HEK293 (cell line): ENCODE data around the gene MEGF6.

ENCODE experiments used
- EGR2 ChIP-seq: fragments of 450-650 bp; formaldehyde crosslinking; IDR thresholded peaks from 2 replicates; pipeline ENCODE4 v1.5.1; 2016; ENCODE audit warnings: low read depth, missing biosample characterization, missing genetic modification characterization
- GFI1B ChIP-seq: fragments of 450-650 bp; formaldehyde crosslinking; IDR thresholded peaks from 2 replicates; pipeline ENCODE4 v1.5.1; 2016; ENCODE audit warnings: missing biosample characterization, missing genetic modification characterization
- HOXD13 ChIP-seq: sonication (generic); formaldehyde crosslinking; IDR thresholded peaks from 2 replicates; pipeline ENCODE4 v1.8.0; 2022; ENCODE audit warnings: missing genetic modification reagents, borderline replicate concordance
- KLF10 ChIP-seq: fragments of 450-650 bp; IDR thresholded peaks from 2 replicates; pipeline ENCODE4 v1.5.1; 2018; ENCODE audit warnings: missing biosample characterization, mild to moderate bottlenecking, missing genetic modification characterization
- MEIS1 ChIP-seq: sonication (generic); formaldehyde crosslinking; IDR thresholded peaks from 2 replicates; pipeline ENCODE4 v1.8.1; 2022; ENCODE audit warnings: missing genetic modification reagents, mild to moderate bottlenecking, borderline replicate concordance
- ZBTB17 ChIP-seq: fragments of 450-650 bp; formaldehyde crosslinking; IDR thresholded peaks from 2 replicates; pipeline ENCODE4 v1.5.1; 2016; ENCODE audit warnings: missing biosample characterization, missing genetic modification characterization
- ZBTB26 ChIP-seq: fragments of 450-650 bp; formaldehyde crosslinking; optimal IDR thresholded peaks from 2 replicates; pipeline ENCODE3; 2016; ENCODE audit warnings: missing biosample characterization, mild to moderate bottlenecking, missing genetic modification characterization
- ZBTB7A ChIP-seq: fragments of 450-650 bp; formaldehyde crosslinking; IDR thresholded peaks from 2 replicates; pipeline ENCODE4 v1.5.1; 2016; ENCODE audit warnings: low read depth, missing biosample characterization, missing genetic modification characterization
- ZIC2 ChIP-seq: fragments of 450-650 bp; formaldehyde crosslinking; IDR thresholded peaks from 2 replicates; pipeline ENCODE4 v1.5.1; 2016; ENCODE audit warnings: missing biosample characterization, missing genetic modification characterization
- ZNF10 ChIP-seq: fragments of 450-650 bp; formaldehyde crosslinking; IDR thresholded peaks from 2 replicates; pipeline ENCODE4 v1.5.1; 2017; ENCODE audit warnings: missing biosample characterization, missing genetic modification characterization
- ZNF2 ChIP-seq: fragments of 450-650 bp; formaldehyde crosslinking; IDR thresholded peaks from 2 replicates; pipeline ENCODE4 v1.5.1; 2016; ENCODE audit warnings: missing biosample characterization, missing genetic modification characterization
- ZNF341 ChIP-seq: fragments of 450-650 bp; formaldehyde crosslinking; IDR thresholded peaks from 2 replicates; pipeline ENCODE4; 2016; ENCODE audit warnings: low read depth, missing biosample characterization, missing genetic modification characterization
- ZNF416 ChIP-seq: fragments of 450-650 bp; formaldehyde crosslinking; IDR thresholded peaks from 2 replicates; pipeline ENCODE4 v1.5.1; 2016; ENCODE audit warnings: missing biosample characterization, missing genetic modification characterization
- ZNF48 ChIP-seq: fragments of 450-650 bp; formaldehyde crosslinking; IDR thresholded peaks from 2 replicates; pipeline ENCODE4 v1.5.1; 2016; ENCODE audit warnings: missing biosample characterization, missing genetic modification characterization
- ZNF518A ChIP-seq: fragments of 450-650 bp; formaldehyde crosslinking; conservative IDR thresholded peaks from 2 replicates; pipeline ENCODE4 v1.5.1; 2016; ENCODE audit warnings: low read depth, missing biosample characterization, missing genetic modification characterization
- ZNF585B ChIP-seq: fragments of 450-650 bp; formaldehyde crosslinking; IDR thresholded peaks from 2 replicates; pipeline ENCODE4 v1.5.1; 2016; ENCODE audit warnings: missing biosample characterization, missing genetic modification characterization
- ZNF600 ChIP-seq: fragments of 450-650 bp; formaldehyde crosslinking; IDR thresholded peaks from 2 replicates; pipeline ENCODE4 v1.5.1; 2016; ENCODE audit warnings: missing biosample characterization, missing genetic modification characterization
- ZNF623 ChIP-seq: fragments of 450-650 bp; formaldehyde crosslinking; IDR thresholded peaks from 2 replicates; pipeline ENCODE4 v1.5.1; 2016; ENCODE audit warnings: missing biosample characterization, missing genetic modification characterization
- ZNF658 ChIP-seq: fragments of 450-650 bp; formaldehyde crosslinking; IDR thresholded peaks from 2 replicates; pipeline ENCODE4; 2016; ENCODE audit warnings: missing biosample characterization, missing genetic modification characterization
- ZNF677 ChIP-seq: fragments of 450-650 bp; IDR thresholded peaks from 2 replicates; pipeline ENCODE4 v1.5.0; 2018; ENCODE audit warnings: missing biosample characterization, mild to moderate bottlenecking, missing genetic modification characterization, moderate library complexity
- ZNF701 ChIP-seq: fragments of 450-650 bp; formaldehyde crosslinking; IDR thresholded peaks from 2 replicates; pipeline ENCODE4 v1.5.1; 2016; ENCODE audit warnings: missing biosample characterization, missing genetic modification characterization
- ZNF707 ChIP-seq: fragments of 450-650 bp; formaldehyde crosslinking; IDR thresholded peaks from 2 replicates; pipeline ENCODE4 v1.5.1; 2016; ENCODE audit warnings: missing biosample characterization, missing genetic modification characterization
- ZNF76 ChIP-seq: fragments of 450-650 bp; formaldehyde crosslinking; IDR thresholded peaks from 2 replicates; pipeline ENCODE4; 2016; ENCODE audit warnings: low read depth, missing biosample characterization, missing genetic modification characterization, borderline replicate concordance
- ZNF830 ChIP-seq: fragments of 450-650 bp; IDR thresholded peaks from 2 replicates; pipeline ENCODE4 v1.5.0; 2018; ENCODE audit warnings: missing biosample characterization, missing genetic modification characterization, low read depth, mild to moderate bottlenecking, moderate library complexity
- ZSCAN23 ChIP-seq: fragments of 450-650 bp; formaldehyde crosslinking; IDR thresholded peaks from 2 replicates; pipeline ENCODE4 v1.5.1; 2016; ENCODE audit warnings: missing biosample characterization, missing genetic modification characterization
- TF ChIP-seq, protein P1 (sequence below): fragments of 450-650 bp; formaldehyde crosslinking; IDR thresholded peaks from 2 replicates; pipeline ENCODE4 v1.5.1; 2016; ENCODE audit warnings: missing biosample characterization, missing genetic modification characterization
- TF ChIP-seq, protein P2 (sequence below): fragments of 450-650 bp; formaldehyde crosslinking; IDR thresholded peaks from 2 replicates; pipeline ENCODE4 v1.5.1; 2016; ENCODE audit warnings: missing biosample characterization, missing genetic modification characterization
- TF ChIP-seq, protein P3 (sequence below): fragments of 450-650 bp; formaldehyde crosslinking; IDR thresholded peaks from 2 replicates; pipeline ENCODE4 v1.5.1; 2016; ENCODE audit warnings: missing biosample characterization, missing genetic modification characterization, borderline replicate concordance

Gene MEGF6

DNA sequence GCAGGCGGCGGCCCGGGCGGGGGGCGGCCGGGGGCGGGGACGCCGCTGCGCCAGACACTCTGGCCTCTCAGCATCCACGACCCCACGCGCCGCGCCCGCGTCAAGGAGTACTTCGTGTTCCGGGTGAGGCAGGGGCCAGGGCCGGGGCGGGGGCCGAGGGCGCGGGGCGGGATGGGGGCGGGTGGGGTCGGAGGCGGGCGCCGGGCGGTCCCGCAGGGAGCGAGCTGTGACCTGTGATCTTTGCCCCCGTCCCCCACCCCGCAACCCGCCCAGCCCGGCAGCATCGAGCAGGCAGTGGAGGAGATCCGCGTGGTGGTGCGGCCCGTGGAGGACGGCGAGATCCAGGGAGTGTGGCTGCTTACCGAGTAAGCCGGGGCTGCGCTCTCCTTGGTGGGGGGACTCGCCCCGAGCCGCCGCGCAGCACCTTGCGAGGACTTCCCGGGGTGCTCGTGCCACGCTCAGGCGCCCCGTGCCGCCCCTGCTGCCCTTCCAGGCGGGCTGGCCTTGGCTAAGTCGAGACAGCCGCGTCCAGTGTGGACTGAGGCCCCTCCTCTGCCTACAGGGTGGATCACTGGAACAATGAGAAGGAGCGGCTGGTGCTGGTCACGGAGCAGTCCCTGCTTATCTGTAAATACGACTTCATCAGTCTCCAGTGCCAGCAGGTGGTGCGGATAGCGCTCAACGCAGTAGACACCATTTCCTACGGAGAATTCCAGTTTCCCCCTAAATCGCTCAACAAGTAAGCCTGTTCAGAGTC, 14.0 kb upstream of the MEGF6 start (continued):
- no peak for TF ChIP-seq HOXD13 (CRISPR knock-in tag)
- 0 out of 2 replicates have a peak, but pooled peaks have one; percentile 40 for TF ChIP-seq ZBTB7A (tag by site-specific recombination)
- no peak for TF ChIP-seq GFI1B (tag by site-specific recombination)
- TF ChIP-seq, protein P1, sequence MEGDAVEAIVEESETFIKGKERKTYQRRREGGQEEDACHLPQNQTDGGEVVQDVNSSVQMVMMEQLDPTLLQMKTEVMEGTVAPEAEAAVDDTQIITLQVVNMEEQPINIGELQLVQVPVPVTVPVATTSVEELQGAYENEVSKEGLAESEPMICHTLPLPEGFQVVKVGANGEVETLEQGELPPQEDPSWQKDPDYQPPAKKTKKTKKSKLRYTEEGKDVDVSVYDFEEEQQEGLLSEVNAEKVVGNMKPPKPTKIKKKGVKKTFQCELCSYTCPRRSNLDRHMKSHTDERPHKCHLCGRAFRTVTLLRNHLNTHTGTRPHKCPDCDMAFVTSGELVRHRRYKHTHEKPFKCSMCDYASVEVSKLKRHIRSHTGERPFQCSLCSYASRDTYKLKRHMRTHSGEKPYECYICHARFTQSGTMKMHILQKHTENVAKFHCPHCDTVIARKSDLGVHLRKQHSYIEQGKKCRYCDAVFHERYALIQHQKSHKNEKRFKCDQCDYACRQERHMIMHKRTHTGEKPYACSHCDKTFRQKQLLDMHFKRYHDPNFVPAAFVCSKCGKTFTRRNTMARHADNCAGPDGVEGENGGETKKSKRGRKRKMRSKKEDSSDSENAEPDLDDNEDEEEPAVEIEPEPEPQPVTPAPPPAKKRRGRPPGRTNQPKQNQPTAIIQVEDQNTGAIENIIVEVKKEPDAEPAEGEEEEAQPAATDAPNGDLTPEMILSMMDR (tag by site-specific recombination), result peak; percentile 29; the same call in 1 of the 2 replicates
- peak; percentile 96 for TF ChIP-seq ZBTB17 (tag by site-specific recombination)
- no peak for TF ChIP-seq ZNF707 (tag by site-specific recombination)
- TF ChIP-seq ZNF2 (tag by site-specific recombination), result no peak
- no peak for TF ChIP-seq MEIS1 (CRISPR knock-in tag)
- peak; percentile 71 for TF ChIP-seq ZBTB26 (tag by site-specific recombination)
- TF ChIP-seq ZNF830 (tag by site-specific recombination), result no peak
- peak; percentile 65; the same call in 1 of the 2 replicates for TF ChIP-seq ZNF10 (tag by site-specific recombination)
- TF ChIP-seq ZNF658 (tag by site-specific recombination), result no peak
- no peak for TF ChIP-seq ZNF677
- no peak for TF ChIP-seq ZNF518A
- TF ChIP-seq, protein P2, sequence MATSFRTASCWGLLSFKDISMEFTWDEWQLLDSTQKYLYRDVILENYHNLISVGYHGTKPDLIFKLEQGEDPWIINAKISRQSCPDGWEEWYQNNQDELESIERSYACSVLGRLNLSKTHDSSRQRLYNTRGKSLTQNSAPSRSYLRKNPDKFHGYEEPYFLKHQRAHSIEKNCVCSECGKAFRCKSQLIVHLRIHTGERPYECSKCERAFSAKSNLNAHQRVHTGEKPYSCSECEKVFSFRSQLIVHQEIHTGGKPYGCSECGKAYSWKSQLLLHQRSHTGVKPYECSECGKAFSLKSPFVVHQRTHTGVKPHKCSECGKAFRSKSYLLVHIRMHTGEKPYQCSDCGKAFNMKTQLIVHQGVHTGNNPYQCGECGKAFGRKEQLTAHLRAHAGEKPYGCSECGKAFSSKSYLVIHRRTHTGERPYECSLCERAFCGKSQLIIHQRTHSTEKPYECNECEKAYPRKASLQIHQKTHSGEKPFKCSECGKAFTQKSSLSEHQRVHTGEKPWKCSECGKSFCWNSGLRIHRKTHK (tag by site-specific recombination), result no peak
- TF ChIP-seq ZNF600 (tag by site-specific recombination), result peak; percentile 72; the same call in 1 of the 2 replicates
- TF ChIP-seq ZNF76 (tag by site-specific recombination), result 0 out of 2 replicates have a peak, but pooled peaks have one; percentile 26
- TF ChIP-seq ZSCAN23 (tag by site-specific recombination), result no peak
- no peak for TF ChIP-seq EGR2 (tag by site-specific recombination)
- no peak for TF ChIP-seq KLF10 (tag by site-specific recombination)
- no peak for TF ChIP-seq ZNF416 (tag by site-specific recombination)
- 0 out of 2 replicates have a peak, but pooled peaks have one; percentile 9 for TF ChIP-seq ZNF341 (tag by site-specific recombination)
- no peak for TF ChIP-seq ZNF48 (tag by site-specific recombination)
- TF ChIP-seq, protein P3, sequence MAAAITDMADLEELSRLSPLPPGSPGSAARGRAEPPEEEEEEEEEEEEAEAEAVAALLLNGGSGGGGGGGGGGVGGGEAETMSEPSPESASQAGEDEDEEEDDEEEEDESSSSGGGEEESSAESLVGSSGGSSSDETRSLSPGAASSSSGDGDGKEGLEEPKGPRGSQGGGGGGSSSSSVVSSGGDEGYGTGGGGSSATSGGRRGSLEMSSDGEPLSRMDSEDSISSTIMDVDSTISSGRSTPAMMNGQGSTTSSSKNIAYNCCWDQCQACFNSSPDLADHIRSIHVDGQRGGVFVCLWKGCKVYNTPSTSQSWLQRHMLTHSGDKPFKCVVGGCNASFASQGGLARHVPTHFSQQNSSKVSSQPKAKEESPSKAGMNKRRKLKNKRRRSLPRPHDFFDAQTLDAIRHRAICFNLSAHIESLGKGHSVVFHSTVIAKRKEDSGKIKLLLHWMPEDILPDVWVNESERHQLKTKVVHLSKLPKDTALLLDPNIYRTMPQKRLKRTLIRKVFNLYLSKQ, result no peak
- TF ChIP-seq ZIC2 (tag by site-specific recombination), result peak; percentile 61
- no peak for TF ChIP-seq ZNF623
- TF ChIP-seq ZNF585B (tag by site-specific recombination), result no peak
- TF ChIP-seq ZNF701, result no peak
